ENCODE results near the gene MLLT3.

MLLT3 gene

GRCh38 chr9:20643660-20644059, 21.4 kb upstream of the MLLT3 start:
- no peak for DNase-seq (ENCODE audit: insufficient read length, low spot score)
- FAIRE-seq, result no peak
- TF ChIP-seq POLR2A (IDR thresholded peaks at IDR 0.05; ENCODE audit: low read depth, low read length), result no peak

GRCh38 chr9:20642045-20642444, 19.7 kb upstream of the MLLT3 start:
- TF ChIP-seq POLR2A (IDR thresholded peaks at IDR 0.05; ENCODE audit: low read depth, low read length), result no peak
- FAIRE-seq, result no peak

GRCh38 chr9:20640331-20641187, 18.3 kb upstream of the MLLT3 start:
- no peak for DNase-seq (ENCODE audit: insufficient read length, low spot score)
- TF ChIP-seq POLR2A (IDR thresholded peaks at IDR 0.05; ENCODE audit: low read depth, low read length), result no peak
- FAIRE-seq, result peak; percentile 53

More at GRCh38 chr9:20642045-20642444, 19.7 kb upstream of the MLLT3 start:
- no peak for DNase-seq (ENCODE audit: insufficient read length, low spot score)

GRCh38 chr9:20636888-20637440, 14.7 kb upstream of the MLLT3 start:
- TF ChIP-seq POLR2A (IDR thresholded peaks at IDR 0.05; ENCODE audit: low read depth, low read length), result no peak
- DNase-seq (ENCODE audit: insufficient read length, low spot score) (no peak), FAIRE-seq (no peak)

- TF ChIP-seq POLR2A (IDR thresholded peaks at IDR 0.05; ENCODE audit: low read depth, low read length), result no peak
- no peak for DNase-seq (ENCODE audit: insufficient read length, low spot score)
- FAIRE-seq, result no peak
These were observed 12.6 kb upstream of the MLLT3 start for GRCh38 chr9:20634895-20635294.

- no peak for FAIRE-seq
- TF ChIP-seq POLR2A (IDR thresholded peaks at IDR 0.05; ENCODE audit: low read depth, low read length), result no peak
- DNase-seq (ENCODE audit: insufficient read length, low spot score), result no peak
These were observed 10.4 kb upstream of the MLLT3 start for GRCh38 chr9:20632705-20633104.

- no peak for DNase-seq (ENCODE audit: insufficient read length, low spot score)
- FAIRE-seq, result no peak
- TF ChIP-seq POLR2A (IDR thresholded peaks at IDR 0.05; ENCODE audit: low read depth, low read length), result no peak
These were observed 8.1 kb upstream of the MLLT3 start for GRCh38 chr9:20630241-20630943.

- FAIRE-seq, result no peak
- no peak for DNase-seq (ENCODE audit: insufficient read length, low spot score)
- TF ChIP-seq POLR2A (IDR thresholded peaks at IDR 0.05; ENCODE audit: low read depth, low read length), result no peak
These were observed 2.7 kb upstream of the MLLT3 start for GRCh38 chr9:20625003-20625349.

GRCh38 chr9:20624201-20625002, 2.1 kb upstream of the MLLT3 start:
- DNase-seq (ENCODE audit: insufficient read length, low spot score) (no peak), FAIRE-seq (peak; percentile 87)
- TF ChIP-seq POLR2A (IDR thresholded peaks at IDR 0.05; ENCODE audit: low read depth, low read length), result no peak

GRCh38 chr9:20623748-20624124, 1.4 kb upstream of the MLLT3 start:
- DNase-seq (ENCODE audit: insufficient read length, low spot score), result no peak
- peak; percentile 58 for FAIRE-seq
- TF ChIP-seq POLR2A (IDR thresholded peaks at IDR 0.05; ENCODE audit: low read depth, low read length), result no peak

- FAIRE-seq (peak; percentile 78), DNase-seq (ENCODE audit: insufficient read length, low spot score) (no peak)
- TF ChIP-seq POLR2A (IDR thresholded peaks at IDR 0.05; ENCODE audit: low read depth, low read length), result no peak
These were observed 885 bp upstream of the MLLT3 start for GRCh38 chr9:20623021-20623747.

- no peak for TF ChIP-seq POLR2A (IDR thresholded peaks at IDR 0.05; ENCODE audit: low read depth, low read length)
- DNase-seq (ENCODE audit: insufficient read length, low spot score) (no peak), FAIRE-seq (no peak)
These were observed 599 bp downstream of the MLLT3 start for GRCh38 chr9:20621471-20622329.

Data from H54 (cell line).